ENCODE data around the gene CPLX3.

The CPLX3 gene

GRCh38 chr15:74833376-74834107, 7.1 kb downstream of the CPLX3 start:
- Mint-ChIP-seq H3K9me3 (no peaks in the 10 kb centered on the region), H3K27ac (no peak overlapping the region)

GRCh38 chr15:74835312-74835823, 8.9 kb downstream of the CPLX3 start:
- Mint-ChIP-seq H3K4me3 (no peak overlapping the region), H3K27me3 (peaks cover 2% of the 10 kb centered on the region), H3K27ac (no peak overlapping the region), H3K4me1 (ENCODE audit: low read depth) (peaks cover 22% of the 10 kb centered on the region), H3K36me3 (ENCODE audit: low read depth) (peaks cover 56% of the 10 kb centered on the region), H3K9me3 (no peaks in the 10 kb centered on the region)
- intact Hi-C loops (cut with micrococcal nuclease), result loop anchor here (2.0 kb wide), 1 partner anchor 65 kb away; no protein-coding TSS in a partner anchor

More at GRCh38 chr15:74833376-74834107, 7.1 kb downstream of the CPLX3 start:
- Mint-ChIP-seq H3K27me3 (peaks cover 8% of the 10 kb centered on the region), H3K4me1 (ENCODE audit: low read depth) (peaks cover 22% of the 10 kb centered on the region), H3K36me3 (ENCODE audit: low read depth) (peaks cover 38% of the 10 kb centered on the region), H3K4me3 (no peak overlapping the region)
- intact Hi-C loops (cut with micrococcal nuclease), result loop anchor here (2.0 kb wide), 1 partner anchor 63 kb away; no protein-coding TSS in a partner anchor

- Mint-ChIP-seq H3K4me3 (no peak overlapping the region), H3K27me3 (no peaks in the 10 kb centered on the region), H3K36me3 (ENCODE audit: low read depth) (peaks cover 71% of the 10 kb centered on the region), H3K9me3 (no peaks in the 10 kb centered on the region), H3K27ac (no peak overlapping the region), H3K4me1 (ENCODE audit: low read depth) (peaks cover 33% of the 10 kb centered on the region)
- intact Hi-C loops (cut with micrococcal nuclease), result no loop called here
Observed at GRCh38 chr15:74836846-74837245, 10.4 kb downstream of the CPLX3 start.

GRCh38 chr15:74837482-74838136, 11.2 kb downstream of the CPLX3 start:
- H3K27me3 Mint-ChIP-seq, result no peaks in the 10 kb centered on the region

GRCh38 chr15:74838137-74838516, 11.7 kb downstream of the CPLX3 start:
- intact Hi-C loops (cut with micrococcal nuclease), result no loop called here
- Mint-ChIP-seq H3K9me3 (no peaks in the 10 kb centered on the region), H3K27me3 (no peaks in the 10 kb centered on the region)

More at GRCh38 chr15:74837482-74838136, 11.2 kb downstream of the CPLX3 start:
- Mint-ChIP-seq H3K4me1 (ENCODE audit: low read depth) (peaks cover 39% of the 10 kb centered on the region), H3K9me3 (no peaks in the 10 kb centered on the region), H3K4me3 (no peak overlapping the region), H3K27ac (no peak overlapping the region), H3K36me3 (ENCODE audit: low read depth) (peaks cover 74% of the 10 kb centered on the region)
- intact Hi-C loops (cut with micrococcal nuclease), result no loop called here

GRCh38 chr15:74838746-74839525, 12.5 kb downstream of the CPLX3 start:
- H3K4me3 Mint-ChIP-seq, result no peak overlapping the region
- no peak overlapping the region for H3K27ac Mint-ChIP-seq
- no peaks in the 10 kb centered on the region for H3K27me3 Mint-ChIP-seq
- H3K36me3 Mint-ChIP-seq (ENCODE audit: low read depth), result peaks cover 79% of the 10 kb centered on the region
- no peaks in the 10 kb centered on the region for H3K9me3 Mint-ChIP-seq
- intact Hi-C loops (cut with micrococcal nuclease), result no loop called here
- H3K4me1 Mint-ChIP-seq (ENCODE audit: low read depth), result peaks cover 29% of the 10 kb centered on the region

More at GRCh38 chr15:74838137-74838516, 11.7 kb downstream of the CPLX3 start:
- H3K4me3 Mint-ChIP-seq, result no peak overlapping the region
- H3K27ac Mint-ChIP-seq, result no peak overlapping the region
- H3K36me3 Mint-ChIP-seq (ENCODE audit: low read depth), result peaks cover 77% of the 10 kb centered on the region
- H3K4me1 Mint-ChIP-seq (ENCODE audit: low read depth), result peaks cover 36% of the 10 kb centered on the region

GRCh38 chr15:74839526-74840395, 13.3 kb downstream of the CPLX3 start:
- H3K27me3 Mint-ChIP-seq, result no peaks in the 10 kb centered on the region
- H3K27ac Mint-ChIP-seq, result no peak overlapping the region
- H3K36me3 Mint-ChIP-seq (ENCODE audit: low read depth), result peaks cover 87% of the 10 kb centered on the region
- intact Hi-C loops (cut with micrococcal nuclease), result loop anchor here (5.0 kb wide), 1 partner anchor 98 kb away; the partner anchor contains the start of gene COX5A
- peaks cover 37% of the 10 kb centered on the region for H3K4me1 Mint-ChIP-seq (ENCODE audit: low read depth)
- no peak overlapping the region for H3K4me3 Mint-ChIP-seq
- H3K9me3 Mint-ChIP-seq, result no peaks in the 10 kb centered on the region

GRCh38 chr15:74840851-74841775, 14.7 kb downstream of the CPLX3 start:
- H3K36me3 Mint-ChIP-seq (ENCODE audit: low read depth), result peaks cover 87% of the 10 kb centered on the region
- peaks cover 42% of the 10 kb centered on the region for H3K4me1 Mint-ChIP-seq (ENCODE audit: low read depth)
- H3K27me3 Mint-ChIP-seq, result no peaks in the 10 kb centered on the region
- H3K4me3 Mint-ChIP-seq, result no peak overlapping the region
- intact Hi-C loops (cut with micrococcal nuclease), result loop anchor here (5.0 kb wide), 1 partner anchor 96 kb away; the partner anchor contains the start of gene COX5A
- no peaks in the 10 kb centered on the region for H3K9me3 Mint-ChIP-seq
- peak overlapping the region; percentile 17 for H3K27ac Mint-ChIP-seq

GRCh38 chr15:74841891-74842373, 15.5 kb downstream of the CPLX3 start:
- Mint-ChIP-seq H3K9me3 (no peaks in the 10 kb centered on the region), H3K4me1 (ENCODE audit: low read depth) (peaks cover 42% of the 10 kb centered on the region), H3K36me3 (ENCODE audit: low read depth) (peaks cover 87% of the 10 kb centered on the region), H3K27me3 (no peaks in the 10 kb centered on the region), H3K27ac (peak overlapping the region; percentile 83), H3K4me3 (peak overlapping the region; percentile 87)
- intact Hi-C loops (cut with micrococcal nuclease), result loop anchor here (2.0 to 5.0 kb wide), 2 partner anchors 59 to 95 kb away; partner anchors contain the start of gene COX5A

GRCh38 chr15:74842581-74843444, 16.4 kb downstream of the CPLX3 start, which contains the start of gene ULK3:
Gene ULK3, minus strand, starts transcription at chr15:74843156. Its CDS starts 51 bp downstream, at chr15:74843105.
- H3K4me3 Mint-ChIP-seq, result peak within 1 kb of the TSS; percentile 87
- peak within 1 kb of the TSS; percentile 83 for H3K27ac Mint-ChIP-seq
- no peaks in the 10 kb centered on the region for H3K27me3 Mint-ChIP-seq
- H3K36me3 Mint-ChIP-seq (ENCODE audit: low read depth), result peaks cover 87% of the 10 kb centered on the region
- intact Hi-C loops (cut with micrococcal nuclease), result loop anchor here (1.0 to 5.0 kb wide), 3 partner anchors 58 to 94 kb away; partner anchors contain the start of genes COX5A and FAM219B
- peaks cover 42% of the 10 kb centered on the region for H3K4me1 Mint-ChIP-seq (ENCODE audit: low read depth)
- no peaks in the 10 kb centered on the region for H3K9me3 Mint-ChIP-seq

GRCh38 chr15:74843445-74843828, 17.0 kb downstream of the CPLX3 start:
- intact Hi-C loops (cut with micrococcal nuclease), result loop anchor here (1.0 to 5.0 kb wide), 3 partner anchors 57 to 94 kb away; partner anchors contain the start of genes COX5A and FAM219B
- no peaks in the 10 kb centered on the region for H3K27me3 Mint-ChIP-seq
- H3K36me3 Mint-ChIP-seq (ENCODE audit: low read depth), result peaks cover 87% of the 10 kb centered on the region
- peak overlapping the region; percentile 87 for H3K4me3 Mint-ChIP-seq
- peak overlapping the region; percentile 83 for H3K27ac Mint-ChIP-seq
- no peaks in the 10 kb centered on the region for H3K9me3 Mint-ChIP-seq
- H3K4me1 Mint-ChIP-seq (ENCODE audit: low read depth), result peaks cover 42% of the 10 kb centered on the region

Data from dendritic cell treated with granulocyte-macrophage colony-stimulating factor and Interleukin-4, amounts not matched to agents 40 ng/mL and 50 ng/mL, for 4 days (primary cell).